ENCODE data around the gene NTNG2.

Gene NTNG2

GRCh38 chr9:132268725-132269352 lies 107.0 kb downstream of the NTNG2 start:
- no peak for DNase-seq

DNA sequence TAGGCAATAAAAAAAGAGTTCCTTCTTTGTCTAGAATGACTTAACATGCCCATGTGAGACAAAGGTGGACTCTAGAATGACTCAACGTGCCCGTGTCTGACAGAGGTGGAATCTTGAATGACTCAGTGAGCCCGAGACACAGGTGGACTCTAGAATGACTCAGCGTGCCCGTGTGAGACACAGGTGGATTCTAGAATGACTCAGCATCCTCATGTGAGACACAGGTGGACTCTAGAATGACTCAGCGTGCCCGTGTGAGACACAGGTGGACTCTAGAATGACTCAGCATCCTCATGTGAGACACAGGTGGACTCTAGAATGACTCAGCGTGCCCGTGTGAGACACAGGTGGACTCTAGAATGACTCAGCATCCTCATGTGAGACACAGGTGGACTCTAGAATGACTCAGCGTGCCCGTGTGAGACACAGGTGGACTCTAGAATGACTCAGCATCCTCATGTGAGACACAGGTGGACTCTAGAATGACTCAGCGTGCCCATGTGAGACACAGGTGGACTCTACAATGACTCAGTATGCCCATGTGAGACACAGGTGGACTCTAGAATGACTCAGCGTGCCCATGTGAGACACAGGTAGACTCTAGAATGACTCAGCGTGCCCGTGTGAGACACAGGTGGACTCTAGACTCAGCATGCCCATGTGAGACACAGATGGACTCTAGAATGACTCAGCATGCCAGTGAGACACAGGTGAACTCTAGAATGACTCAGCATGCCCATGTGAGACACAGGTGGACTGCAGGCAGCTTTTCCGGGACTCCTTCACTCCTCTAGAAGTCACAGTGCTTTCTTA lies 108.1 kb downstream of the NTNG2 start:
- peak; percentile 5 for DNase-seq

DNA sequence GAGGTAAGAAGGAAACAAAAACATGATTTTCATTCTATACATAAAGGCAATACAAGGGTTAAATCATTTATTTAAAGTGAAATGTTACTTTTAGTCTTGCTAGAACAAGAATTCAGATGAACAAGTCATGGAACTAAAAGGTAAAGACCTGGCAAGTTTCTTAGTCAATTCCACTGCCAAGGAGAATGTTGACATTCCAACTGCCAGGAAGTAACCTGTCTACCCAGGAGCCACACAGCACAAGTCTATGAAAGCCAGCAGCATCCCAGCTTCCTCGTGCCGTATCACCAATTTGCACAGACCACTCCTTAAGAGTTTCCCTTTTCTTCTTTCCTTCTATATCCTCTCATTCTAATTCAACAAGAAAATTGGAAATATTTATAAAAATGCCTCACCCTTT lies 113.0 kb downstream of the NTNG2 start:
- no peak for DNase-seq

DNA sequence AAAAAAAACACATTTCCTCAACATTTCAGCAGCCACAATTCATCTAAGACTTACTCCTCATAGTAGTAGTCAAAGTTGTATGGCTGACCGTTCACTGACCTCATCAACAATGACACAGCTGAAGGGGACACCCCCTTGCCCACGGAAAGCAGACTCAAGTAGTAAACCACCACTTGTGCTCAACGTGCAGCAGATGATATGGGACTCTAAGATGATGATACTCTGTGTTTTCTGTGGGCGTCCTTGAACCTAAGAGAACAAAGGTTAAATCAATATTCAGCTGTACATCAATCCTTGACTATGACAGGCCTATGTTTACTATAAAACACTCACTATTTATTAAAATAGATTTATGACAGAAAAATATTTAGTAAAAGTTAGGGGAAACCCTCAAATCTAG lies 121.3 kb downstream of the NTNG2 start:
- DNase-seq = no peak

DNA sequence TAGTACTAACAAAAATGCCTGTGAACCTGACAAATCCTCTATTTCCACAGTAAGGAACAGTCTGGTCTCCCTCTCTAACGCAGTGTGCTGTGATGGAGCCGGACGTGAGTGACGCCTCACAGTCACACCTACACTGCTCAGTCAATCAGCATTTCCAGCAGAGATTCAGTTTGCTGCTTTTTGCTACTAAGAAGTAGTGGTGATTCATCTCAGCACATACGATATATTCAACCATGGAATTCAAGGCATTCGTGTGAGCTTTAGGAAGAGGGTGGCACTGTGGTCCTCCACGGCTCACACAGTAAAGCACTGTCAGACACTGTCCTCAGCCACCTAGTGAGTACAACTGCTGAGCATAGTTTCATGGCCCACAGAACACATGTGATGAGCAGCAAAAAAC lies 122.0 kb downstream of the NTNG2 start:
- no peak for DNase-seq

GRCh38 chr9:132287256-132287760 lies 125.5 kb downstream of the NTNG2 start:
- no peak for DNase-seq

- no peak for DNase-seq
Measured at GRCh38 chr9:132288361-132288760, 126.5 kb downstream of the NTNG2 start.

- DNase-seq = no peak
Measured at GRCh38 chr9:132288966-132289365, 127.1 kb downstream of the NTNG2 start.

- DNase-seq = no peak
Measured at GRCh38 chr9:132293145-132293721, 131.4 kb downstream of the NTNG2 start.
